ENCODE measurements around the gene ILF3. TPM values are rescaled to one million over a fixed set of nuclear protein-coding genes. Genes with fewer than 3 reads are reported as not detected.
A peak's percentile ranks its signal among the peaks of the same experiment; 100 is the strongest.

Gene ILF3
- total RNA-seq, result 848 and 861 TPM in 2 replicates
- long read RNA-seq, partial matches to known transcripts, result 145 of 327 reads
- long read RNA-seq, other reads (novel, unspliced or antisense), result 175 of 327 reads

GRCh38 chr19:10653732-10654609 lies at the start of gene ILF3:
TSS of gene ILF3 (plus strand) at chr19:10654346. CDS start at chr19:10670606, 16,260 bp downstream.
- no peaks in the 10 kb centered on the region for H3K9me3 Mint-ChIP-seq
- H3K27ac Mint-ChIP-seq (ENCODE audit: unreplicated experiment), result peak within 1 kb of the TSS; percentile 99
- peaks cover 40% of the 10 kb centered on the region for H3K4me1 Mint-ChIP-seq
- TF ChIP-seq, protein P1, sequence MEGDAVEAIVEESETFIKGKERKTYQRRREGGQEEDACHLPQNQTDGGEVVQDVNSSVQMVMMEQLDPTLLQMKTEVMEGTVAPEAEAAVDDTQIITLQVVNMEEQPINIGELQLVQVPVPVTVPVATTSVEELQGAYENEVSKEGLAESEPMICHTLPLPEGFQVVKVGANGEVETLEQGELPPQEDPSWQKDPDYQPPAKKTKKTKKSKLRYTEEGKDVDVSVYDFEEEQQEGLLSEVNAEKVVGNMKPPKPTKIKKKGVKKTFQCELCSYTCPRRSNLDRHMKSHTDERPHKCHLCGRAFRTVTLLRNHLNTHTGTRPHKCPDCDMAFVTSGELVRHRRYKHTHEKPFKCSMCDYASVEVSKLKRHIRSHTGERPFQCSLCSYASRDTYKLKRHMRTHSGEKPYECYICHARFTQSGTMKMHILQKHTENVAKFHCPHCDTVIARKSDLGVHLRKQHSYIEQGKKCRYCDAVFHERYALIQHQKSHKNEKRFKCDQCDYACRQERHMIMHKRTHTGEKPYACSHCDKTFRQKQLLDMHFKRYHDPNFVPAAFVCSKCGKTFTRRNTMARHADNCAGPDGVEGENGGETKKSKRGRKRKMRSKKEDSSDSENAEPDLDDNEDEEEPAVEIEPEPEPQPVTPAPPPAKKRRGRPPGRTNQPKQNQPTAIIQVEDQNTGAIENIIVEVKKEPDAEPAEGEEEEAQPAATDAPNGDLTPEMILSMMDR (conservative IDR thresholded peaks at IDR 0.05), result no peak
- H3K4me3 Mint-ChIP-seq, result peak within 1 kb of the TSS; percentile 98
- peaks cover 28% of the 10 kb centered on the region for H3K36me3 Mint-ChIP-seq (ENCODE audit: low read depth)
- H3K27me3 Mint-ChIP-seq (ENCODE audit: low read depth), result peaks cover 27% of the 10 kb centered on the region
- DNase-seq (ENCODE audit: low read depth, low spot score), result peak; percentile 99

DNA sequence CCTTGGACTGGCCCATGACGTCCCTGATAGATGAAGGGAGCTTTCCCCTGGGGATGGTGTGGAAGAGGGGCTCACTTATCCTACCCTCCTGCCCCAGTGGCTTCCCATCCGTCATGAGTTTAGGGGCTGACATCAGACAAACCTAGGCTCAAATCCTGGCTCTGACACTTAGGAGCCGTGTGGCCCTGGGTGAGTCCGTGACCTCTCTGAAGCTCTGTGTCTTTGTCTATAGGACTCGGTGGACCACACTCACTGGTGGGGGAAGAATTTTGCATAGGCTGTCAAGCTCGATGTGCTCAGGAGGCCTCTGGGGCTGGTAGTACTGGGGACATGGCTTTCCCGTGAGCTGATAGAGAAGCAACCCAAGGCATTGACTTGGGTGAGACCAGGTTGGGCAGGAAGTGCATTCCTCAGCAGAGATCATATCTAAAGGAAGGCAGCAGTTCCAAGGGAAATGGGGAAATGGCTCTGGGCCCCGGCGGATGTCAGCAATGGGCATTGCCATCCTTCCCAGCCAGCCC lies 49.6 kb upstream of the ILF3 start:
- peak overlapping the region; percentile 92 for H3K4me3 Mint-ChIP-seq
- TF ChIP-seq, protein P1 (conservative IDR thresholded peaks at IDR 0.05), result no peak
- H3K36me3 Mint-ChIP-seq (ENCODE audit: low read depth), result no peaks in the 10 kb centered on the region
- H3K4me1 Mint-ChIP-seq, result peaks cover 18% of the 10 kb centered on the region
- no peak overlapping the region for H3K27ac Mint-ChIP-seq (ENCODE audit: unreplicated experiment)
- H3K9me3 Mint-ChIP-seq, result no peaks in the 10 kb centered on the region
- no peak for DNase-seq (ENCODE audit: low read depth, low spot score)
- H3K27me3 Mint-ChIP-seq (ENCODE audit: low read depth), result peaks cover 8% of the 10 kb centered on the region

DNA sequence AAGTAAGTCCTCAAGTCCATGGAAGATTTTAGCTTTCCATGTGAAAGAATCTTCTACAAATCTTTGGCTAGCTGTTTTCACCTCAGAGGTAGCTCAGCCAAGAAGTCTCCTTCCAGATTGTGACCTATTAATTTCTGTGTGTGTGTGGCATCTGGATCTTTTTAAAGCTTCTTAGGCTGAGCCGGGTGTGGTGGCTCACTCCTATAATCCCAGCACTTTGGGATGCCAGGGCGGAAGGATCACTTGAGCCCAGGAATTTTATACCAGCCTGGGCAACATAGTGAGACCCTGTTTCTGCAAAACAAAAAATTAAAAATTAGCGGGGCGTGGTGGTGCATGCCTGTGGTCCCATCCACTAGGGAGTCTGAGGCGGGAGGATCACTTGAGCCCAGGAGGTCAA lies 42.2 kb upstream of the ILF3 start:
- no peaks in the 10 kb centered on the region for H3K9me3 Mint-ChIP-seq
- H3K27ac Mint-ChIP-seq (ENCODE audit: unreplicated experiment), result no peak overlapping the region
- H3K36me3 Mint-ChIP-seq (ENCODE audit: low read depth), result no peaks in the 10 kb centered on the region
- TF ChIP-seq, protein P1 (conservative IDR thresholded peaks at IDR 0.05), result no peak
- DNase-seq (ENCODE audit: low read depth, low spot score), result no peak
- H3K4me1 Mint-ChIP-seq, result no peaks in the 10 kb centered on the region
- no peaks in the 10 kb centered on the region for H3K27me3 Mint-ChIP-seq (ENCODE audit: low read depth)
- no peak overlapping the region for H3K4me3 Mint-ChIP-seq

- Mint-ChIP-seq H3K27me3 (ENCODE audit: low read depth) (no peaks in the 10 kb centered on the region), H3K36me3 (ENCODE audit: low read depth) (no peaks in the 10 kb centered on the region), H3K9me3 (no peaks in the 10 kb centered on the region), H3K27ac (ENCODE audit: unreplicated experiment) (no peak overlapping the region), H3K4me1 (no peaks in the 10 kb centered on the region), H3K4me3 (no peak overlapping the region)
- no peak for DNase-seq (ENCODE audit: low read depth, low spot score)
- TF ChIP-seq, protein P1 (conservative IDR thresholded peaks at IDR 0.05), result no peak
These were observed 41.5 kb upstream of the ILF3 start for GRCh38 chr19:10612499-10613119.

DNA sequence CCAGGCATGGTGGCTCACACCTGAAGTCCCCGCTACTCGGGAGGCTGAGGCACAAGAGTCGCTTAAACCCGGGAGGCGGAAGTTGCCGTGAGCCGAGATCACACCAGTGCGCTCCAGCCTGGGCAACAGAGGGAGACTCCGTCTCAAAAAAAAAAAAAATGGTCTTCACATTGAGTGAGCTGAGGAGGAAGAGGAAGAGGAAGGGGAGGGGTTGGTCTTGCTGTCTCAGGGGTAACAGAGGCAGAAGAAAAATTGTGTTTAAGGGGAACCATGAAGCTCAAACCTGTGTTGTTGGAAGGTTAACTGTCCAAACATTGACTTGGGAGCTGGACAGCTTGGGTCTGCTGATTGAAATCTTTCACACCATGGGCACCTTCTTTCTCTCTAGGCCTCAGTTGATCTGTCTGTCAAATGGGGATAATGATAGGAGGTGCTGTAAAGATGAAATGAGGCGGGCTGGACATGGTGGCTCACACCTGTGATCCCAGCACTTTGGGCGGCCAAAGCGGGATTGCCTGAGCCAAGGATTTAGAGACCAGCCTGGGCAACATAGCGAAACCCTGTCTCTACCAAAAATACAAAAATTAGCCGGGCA lies 38.6 kb upstream of the ILF3 start:
- H3K9me3 Mint-ChIP-seq, result no peaks in the 10 kb centered on the region
- H3K36me3 Mint-ChIP-seq (ENCODE audit: low read depth), result no peaks in the 10 kb centered on the region
- H3K27me3 Mint-ChIP-seq (ENCODE audit: low read depth), result no peaks in the 10 kb centered on the region
- peaks cover 1% of the 10 kb centered on the region for H3K4me1 Mint-ChIP-seq
- peak overlapping the region; percentile 87 for H3K27ac Mint-ChIP-seq (ENCODE audit: unreplicated experiment)
- TF ChIP-seq, protein P1 (conservative IDR thresholded peaks at IDR 0.05), result no peak
- DNase-seq (ENCODE audit: low read depth, low spot score), result no peak
- no peak overlapping the region for H3K4me3 Mint-ChIP-seq
